Subcutaneous adipose tissue (tissue), 4 donors: ENCODE measurements around the gene SRCAP. TPM values are rescaled to one million over a fixed set of nuclear protein-coding genes. Genes with fewer than 3 reads are reported as not detected.

ENCODE experiments used
- CTCF ChIP-seq: fragments of 450-650 bp; IDR thresholded peaks from one replicate; pipeline ENCODE4 v1.5.1; 2016; ENCODE audit warnings: low read depth, mild to moderate bottlenecking, control low read depth, antibody characterized with exemption, moderate library complexity
- total RNA-seq, 4 donors: library from RNA; depleted of rRNA; stranded (reverse); fragments of >200 nt; gene quantifications; one replicate each; pipeline ENCODE4 v1.1.0, GENCODE V29; 2016

SRCAP gene
- total RNA-seq, 4 donors from 2014 or later, result 14.1 to 33.7 (median 20.0) TPM

DNA sequence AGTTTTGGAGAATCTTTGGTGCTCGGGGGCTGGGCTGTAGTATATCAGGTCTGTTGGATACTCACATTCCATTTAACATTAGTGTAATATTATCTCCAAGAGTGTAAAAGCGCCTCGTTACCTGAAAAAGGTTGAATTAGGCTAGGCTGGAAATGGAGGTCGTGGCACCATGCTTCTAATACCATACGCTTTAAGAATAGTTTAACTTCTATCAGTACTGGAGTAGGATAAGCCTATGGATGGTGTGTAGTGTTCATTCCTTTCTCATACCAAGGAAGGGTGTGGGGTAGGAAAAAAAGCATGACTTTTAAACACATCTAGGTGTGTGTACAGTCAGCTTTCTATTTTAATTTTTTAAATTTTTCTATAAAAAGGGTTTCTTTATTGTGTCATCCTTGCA, 2.0 kb downstream of the SRCAP start:
- no peak for TF ChIP-seq CTCF

DNA sequence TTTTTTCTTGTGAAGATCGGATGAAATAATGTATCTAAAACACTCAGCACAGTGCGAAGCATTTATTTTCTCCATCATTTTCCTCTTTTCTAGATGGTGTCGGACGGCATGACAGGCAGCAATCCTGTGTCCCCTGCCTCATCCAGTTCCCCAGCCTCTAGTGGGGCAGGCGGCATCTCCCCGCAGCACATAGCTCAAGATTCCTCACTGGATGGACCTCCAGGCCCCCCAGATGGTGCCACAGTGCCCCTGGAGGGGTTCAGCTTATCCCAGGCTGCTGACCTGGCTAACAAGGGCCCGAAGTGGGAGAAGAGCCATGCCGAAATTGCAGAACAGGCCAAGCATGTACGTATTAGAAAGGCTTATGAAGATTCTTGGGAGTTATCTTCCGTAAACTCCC, 5.0 kb downstream of the SRCAP start:
- no peak for TF ChIP-seq CTCF

GRCh38 chr16:30706046-30706445, 7.1 kb downstream of the SRCAP start:
- no peak for TF ChIP-seq CTCF

DNA sequence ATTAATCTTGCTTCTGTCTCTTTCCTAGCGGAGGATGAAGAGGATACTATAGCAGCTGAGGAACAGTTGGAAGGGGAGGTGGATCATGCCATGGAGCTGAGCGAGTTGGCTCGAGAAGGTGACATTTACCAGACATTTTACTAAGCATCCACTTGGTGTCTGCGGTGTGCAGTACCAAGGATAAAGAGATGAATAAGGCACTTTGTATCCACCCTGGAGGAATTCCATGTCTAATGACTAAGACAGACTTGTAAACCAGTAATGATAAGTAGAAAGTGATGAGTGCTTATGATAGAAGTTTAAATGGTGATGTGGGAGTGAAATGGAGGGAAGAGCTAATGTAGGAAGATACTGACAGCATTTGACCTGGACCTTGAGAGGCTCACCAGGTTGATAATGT, 12.0 kb downstream of the SRCAP start:
- no peak for TF ChIP-seq CTCF

- no peak for TF ChIP-seq CTCF
Measured at GRCh38 chr16:30711712-30712111, 12.7 kb downstream of the SRCAP start.

DNA sequence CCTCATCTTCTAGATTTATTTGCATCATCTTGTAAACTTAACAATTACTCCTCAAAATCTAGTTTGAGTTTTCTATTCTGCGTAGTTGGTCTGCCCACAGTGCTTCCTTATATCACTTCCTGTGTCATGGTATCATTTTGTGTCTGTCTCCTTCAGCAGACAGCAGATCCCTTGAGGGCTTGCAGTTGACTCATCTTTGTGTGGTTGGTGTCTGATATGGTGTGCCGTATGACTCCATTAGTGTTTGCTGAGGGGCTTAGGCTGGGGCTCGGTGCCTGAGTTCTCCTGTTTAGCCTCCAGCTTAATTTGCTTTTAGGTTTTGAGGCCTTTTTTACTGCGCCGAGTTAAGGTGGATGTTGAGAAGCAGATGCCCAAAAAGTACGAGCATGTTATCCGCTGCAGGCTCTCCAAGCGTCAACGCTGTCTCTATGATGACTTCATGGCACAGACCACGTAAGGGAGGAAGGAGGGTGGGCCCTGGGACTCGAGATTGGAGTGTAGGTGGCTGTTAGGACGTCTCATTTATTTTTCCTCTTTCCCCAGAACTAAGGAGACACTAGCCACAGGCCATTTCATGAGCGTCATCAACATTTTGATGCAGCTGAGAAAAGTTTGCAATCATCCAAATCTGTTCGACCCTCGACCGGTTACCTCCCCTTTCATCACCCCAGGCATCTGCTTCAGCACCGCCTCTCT, 16.9 kb downstream of the SRCAP start:
- TF ChIP-seq CTCF, result no peak

DNA sequence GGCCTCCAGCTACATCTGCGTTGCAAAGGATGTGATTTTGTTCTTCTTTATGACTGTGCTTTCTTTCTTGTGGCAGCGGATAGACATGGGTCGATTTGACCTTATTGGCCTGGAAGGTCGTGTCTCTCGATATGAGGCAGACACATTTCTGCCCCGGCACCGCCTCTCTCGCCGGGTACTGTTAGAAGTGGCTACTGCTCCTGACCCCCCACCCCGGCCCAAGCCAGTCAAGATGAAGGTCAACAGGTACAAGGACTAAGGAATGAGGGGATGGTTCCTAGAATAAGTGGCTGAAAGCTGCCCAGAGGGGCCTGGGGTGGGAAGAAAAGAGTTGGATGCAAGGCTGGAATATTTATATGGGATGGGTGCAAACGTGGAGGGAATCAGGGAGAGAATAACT, 21.1 kb downstream of the SRCAP start:
- TF ChIP-seq CTCF, result no peak
